ENCODE results near the gene SCARF1.

SCARF1 gene

GRCh38 chr17:1592751-1593629, 52.5 kb downstream of the SCARF1 start:
- TF ChIP-seq, protein P1, sequence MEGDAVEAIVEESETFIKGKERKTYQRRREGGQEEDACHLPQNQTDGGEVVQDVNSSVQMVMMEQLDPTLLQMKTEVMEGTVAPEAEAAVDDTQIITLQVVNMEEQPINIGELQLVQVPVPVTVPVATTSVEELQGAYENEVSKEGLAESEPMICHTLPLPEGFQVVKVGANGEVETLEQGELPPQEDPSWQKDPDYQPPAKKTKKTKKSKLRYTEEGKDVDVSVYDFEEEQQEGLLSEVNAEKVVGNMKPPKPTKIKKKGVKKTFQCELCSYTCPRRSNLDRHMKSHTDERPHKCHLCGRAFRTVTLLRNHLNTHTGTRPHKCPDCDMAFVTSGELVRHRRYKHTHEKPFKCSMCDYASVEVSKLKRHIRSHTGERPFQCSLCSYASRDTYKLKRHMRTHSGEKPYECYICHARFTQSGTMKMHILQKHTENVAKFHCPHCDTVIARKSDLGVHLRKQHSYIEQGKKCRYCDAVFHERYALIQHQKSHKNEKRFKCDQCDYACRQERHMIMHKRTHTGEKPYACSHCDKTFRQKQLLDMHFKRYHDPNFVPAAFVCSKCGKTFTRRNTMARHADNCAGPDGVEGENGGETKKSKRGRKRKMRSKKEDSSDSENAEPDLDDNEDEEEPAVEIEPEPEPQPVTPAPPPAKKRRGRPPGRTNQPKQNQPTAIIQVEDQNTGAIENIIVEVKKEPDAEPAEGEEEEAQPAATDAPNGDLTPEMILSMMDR (IDR thresholded peaks at IDR 0.05; ENCODE audit: insufficient read depth, missing control alignments): no peak
- no peak for FAIRE-seq
- no peak for DNase-seq (ENCODE audit: insufficient read length, low spot score)

DNA sequence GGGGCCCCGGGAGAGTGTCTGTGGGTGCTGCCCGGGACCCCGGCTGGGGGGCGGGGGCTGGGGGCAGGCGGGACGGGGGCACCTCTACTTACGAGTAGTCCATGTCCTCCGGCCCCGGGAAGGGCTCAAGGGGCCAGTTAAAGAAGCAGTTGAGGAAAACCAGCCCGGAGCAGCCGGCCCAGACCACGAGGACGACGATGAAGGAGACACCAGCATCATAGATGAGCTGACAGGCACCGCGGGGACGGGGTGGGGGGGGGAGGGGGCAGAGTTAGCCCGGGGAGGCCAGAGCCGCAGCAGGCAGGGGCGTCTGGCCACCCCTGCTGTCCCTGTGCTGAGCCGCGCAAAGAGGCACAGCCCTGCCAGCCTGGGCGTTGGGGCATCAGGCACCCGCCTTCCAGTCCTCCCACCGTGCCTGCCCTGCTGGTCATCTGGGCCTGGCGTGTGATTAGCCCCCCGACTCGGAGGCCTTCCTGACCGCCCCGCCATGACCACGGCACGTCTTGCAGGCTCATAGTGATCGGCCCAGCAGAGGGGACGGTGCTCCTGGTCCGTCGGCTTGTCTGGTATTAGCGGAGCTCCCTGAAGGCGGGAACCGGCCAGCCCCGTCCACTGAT, 54.0 kb downstream of the SCARF1 start:
- TF ChIP-seq, protein P1 (IDR thresholded peaks at IDR 0.05; ENCODE audit: insufficient read depth, missing control alignments): no peak
- no peak for FAIRE-seq
- no peak for DNase-seq (ENCODE audit: insufficient read length, low spot score)

GRCh38 chr17:1590747-1591473, 54.6 kb downstream of the SCARF1 start:
- TF ChIP-seq, protein P1 (IDR thresholded peaks at IDR 0.05; ENCODE audit: insufficient read depth, missing control alignments): no peak
- FAIRE-seq (no peak), DNase-seq (ENCODE audit: insufficient read length, low spot score) (no peak)

DNA sequence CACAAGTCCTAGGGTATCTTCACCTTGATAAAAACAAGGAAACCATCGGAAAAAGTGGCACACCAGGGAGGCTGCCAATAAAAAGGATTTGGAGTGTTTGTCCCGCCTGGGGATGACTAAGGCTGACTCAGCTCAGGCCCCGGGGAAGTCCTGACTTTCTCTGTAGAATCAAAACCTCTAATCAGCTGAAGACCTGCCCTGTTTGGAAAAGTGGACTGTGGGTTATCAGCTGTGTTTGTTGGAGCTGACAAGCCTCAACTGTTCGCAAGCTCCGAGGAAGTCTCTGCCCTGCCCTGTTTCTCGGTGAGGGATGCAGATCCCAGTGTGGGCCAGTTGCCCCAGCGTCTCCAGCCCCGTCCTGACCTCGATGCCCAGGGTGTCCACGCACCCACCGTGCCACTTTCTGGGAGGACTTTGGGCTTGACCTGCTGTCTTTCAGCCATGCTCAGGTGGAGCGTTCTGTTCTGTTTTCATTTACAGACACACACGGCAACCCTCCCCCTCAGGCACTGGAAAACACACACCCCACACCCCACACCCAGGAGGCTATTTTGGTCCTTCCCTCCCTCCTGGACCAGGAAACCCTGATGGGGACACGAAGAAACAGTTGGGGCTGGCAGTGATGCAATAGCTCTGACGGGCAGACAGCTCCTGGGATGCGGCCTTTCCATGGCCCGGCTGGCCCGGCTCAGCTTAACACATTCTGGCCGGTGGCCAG, 55.3 kb downstream of the SCARF1 start:
- DNase-seq (ENCODE audit: insufficient read length, low spot score): no peak

DNA sequence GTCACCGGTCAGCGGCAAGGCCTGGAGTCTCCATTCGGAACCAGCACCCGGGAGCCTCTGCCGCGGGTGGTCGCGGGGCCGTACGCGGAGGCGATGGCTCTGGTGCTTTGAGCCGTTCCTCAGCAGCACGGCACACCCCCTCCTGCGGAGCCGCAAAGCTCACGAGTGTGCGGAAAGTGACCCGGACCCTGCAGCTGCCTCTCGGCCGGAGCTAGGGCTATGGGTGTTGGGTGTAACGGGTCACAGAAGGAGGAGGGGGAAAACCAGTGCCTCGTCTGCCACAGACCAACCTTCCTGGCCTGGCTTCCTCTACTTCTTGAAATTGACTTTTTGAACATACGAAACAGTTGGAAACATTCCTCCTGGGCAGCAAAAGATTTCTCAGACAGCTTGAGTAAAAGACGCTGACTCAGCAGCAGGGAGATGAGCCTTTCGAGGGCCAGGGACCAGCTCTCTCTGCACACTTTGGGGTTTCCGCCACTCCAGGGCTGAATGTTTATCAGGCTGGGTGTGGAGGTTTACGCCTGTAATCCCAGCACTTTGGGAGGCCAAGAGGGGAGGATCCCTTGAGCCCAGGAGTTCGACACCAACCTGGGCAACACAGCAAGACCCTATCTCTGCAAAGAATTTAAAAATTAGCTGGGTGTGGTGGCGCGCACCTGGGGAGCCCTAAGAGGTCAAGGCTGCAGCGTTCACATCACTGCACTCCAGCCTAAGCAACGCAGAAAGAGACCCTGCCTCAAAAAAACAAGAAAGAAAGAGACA, 56.5 kb downstream of the SCARF1 start:
- TF ChIP-seq, protein P1 (IDR thresholded peaks at IDR 0.05; ENCODE audit: insufficient read depth, missing control alignments): no peak
- DNase-seq (ENCODE audit: insufficient read length, low spot score) (no peak), FAIRE-seq (no peak)

More for the DNA sequence above, 55.3 kb downstream of the SCARF1 start:
- TF ChIP-seq, protein P1 (IDR thresholded peaks at IDR 0.05; ENCODE audit: insufficient read depth, missing control alignments): no peak
- no peak for FAIRE-seq

DNA sequence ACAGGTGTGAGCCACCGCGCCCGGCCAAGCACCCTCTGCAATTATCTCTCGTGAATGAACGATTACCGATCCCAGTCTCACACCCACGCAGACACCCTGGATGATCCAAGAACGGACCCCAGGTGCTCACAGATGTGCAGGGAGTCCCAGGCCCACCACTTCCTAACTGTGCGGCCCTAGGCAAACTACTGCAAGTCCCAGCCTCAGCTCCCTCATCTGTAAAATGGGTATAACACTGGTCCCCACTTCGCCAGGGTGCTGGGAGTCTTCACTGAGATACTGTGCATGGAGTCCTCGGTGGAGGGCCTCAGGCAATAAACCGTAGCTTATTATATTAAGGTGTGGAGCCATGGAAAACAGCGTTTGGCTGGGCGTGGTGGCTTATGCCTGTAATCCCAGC, 61.4 kb downstream of the SCARF1 start:
- DNase-seq (ENCODE audit: insufficient read length, low spot score) (no peak), FAIRE-seq (no peak)
- TF ChIP-seq, protein P1 (IDR thresholded peaks at IDR 0.05; ENCODE audit: insufficient read depth, missing control alignments): no peak

All from D721Med (cell line).